GM21528 (cell line): Measurements from ENCODE around the gene OR8D2.
"Not testable (repeated sequence)": the region's sequence is repeated elsewhere in the genome, so short reads cannot be mapped to it uniquely, and the experiment has no call there.

ENCODE experiments used
- ATAC-seq: cut with Tn5 transposase; IDR thresholded peaks from one replicate; pipeline ENCODE4 v1.9.1; 2021; ENCODE audit warnings: mild to moderate bottlenecking, moderate library complexity; ENCODE audit not compliant: unreplicated experiment, low FRiP score

OR8D2 gene

DNA sequence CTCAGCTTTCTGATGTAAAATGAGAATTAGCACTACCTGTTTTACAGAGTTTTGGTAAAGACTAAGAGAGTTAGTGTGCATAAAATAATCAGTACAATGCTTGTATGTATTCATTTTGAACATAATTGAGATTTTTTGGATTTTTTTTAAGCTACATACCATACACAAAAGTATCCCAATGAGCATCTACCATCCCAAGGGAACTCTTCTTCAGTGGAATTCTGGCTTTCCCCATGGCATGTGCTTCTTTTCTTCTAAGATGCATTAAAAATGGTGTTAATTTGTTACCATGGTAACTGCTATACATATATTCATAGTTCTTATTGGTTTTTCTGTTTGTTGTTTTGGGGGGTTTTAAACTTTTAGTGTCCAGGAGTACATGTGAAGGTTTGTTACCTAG lies 24.0 kb downstream of the OR8D2 start:
- no peak for ATAC-seq

DNA sequence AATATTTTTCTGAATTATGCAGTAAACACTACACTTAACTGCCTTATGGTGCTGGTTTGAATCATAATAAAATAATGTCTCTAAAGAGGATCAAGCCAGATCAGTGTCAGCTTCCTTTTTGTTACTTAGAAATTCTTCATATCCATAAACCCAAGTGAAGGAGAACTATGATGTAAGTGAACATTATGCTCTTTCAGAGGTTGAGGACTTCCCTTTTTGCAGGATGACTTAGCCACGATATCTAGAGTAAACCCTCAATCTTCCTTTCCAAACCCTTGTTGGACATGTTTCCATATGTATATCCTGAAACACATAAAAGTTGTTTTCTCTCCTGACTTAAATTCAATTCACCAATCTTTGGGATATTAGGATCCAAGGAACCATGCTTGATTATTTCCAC lies 25.3 kb downstream of the OR8D2 start:
- no peak for ATAC-seq

GRCh38 chr11:124285610-124286344 lies 34.2 kb downstream of the OR8D2 start:
- no peak for ATAC-seq

- no peak for ATAC-seq
Measured at GRCh38 chr11:124278261-124278660, 41.7 kb downstream of the OR8D2 start.

DNA sequence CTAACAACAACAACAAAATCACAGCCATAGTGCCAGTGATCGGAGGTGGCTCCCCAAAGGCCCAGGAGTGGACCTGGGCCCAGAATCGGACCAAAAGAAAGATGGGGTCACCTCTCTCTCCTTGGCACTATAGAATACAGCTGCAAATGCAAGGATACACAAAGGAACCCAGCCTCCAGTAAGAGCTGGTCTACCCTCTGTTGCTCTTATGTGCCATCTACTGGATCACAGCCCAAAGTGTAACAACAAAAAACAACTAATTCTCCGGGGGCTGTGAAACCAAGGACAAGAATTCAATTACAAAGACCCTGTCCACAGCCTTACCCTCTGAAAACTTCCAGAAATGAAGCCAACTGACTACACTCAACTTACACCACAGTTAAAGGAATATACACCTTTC lies 42.2 kb downstream of the OR8D2 start:
- ATAC-seq: no peak

DNA sequence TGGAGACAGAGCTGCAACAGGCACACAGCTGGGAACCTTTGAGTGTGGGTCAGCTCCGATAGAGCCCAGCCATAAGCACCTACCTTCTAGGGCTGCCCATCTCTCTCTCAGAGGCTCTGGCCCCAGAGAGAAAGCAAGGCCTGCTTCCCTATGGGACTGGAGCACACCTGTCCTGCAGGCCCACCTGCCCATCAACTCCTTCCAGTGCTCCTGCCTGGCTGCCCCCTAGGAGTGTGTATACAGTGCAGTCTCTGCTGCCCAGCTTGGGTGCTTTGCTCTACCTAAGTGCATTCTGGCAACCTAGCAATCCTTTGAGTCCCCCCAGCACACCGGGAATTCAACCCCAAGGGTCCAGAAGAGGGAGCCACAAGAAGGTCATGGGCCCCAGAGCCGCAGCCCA lies 42.8 kb downstream of the OR8D2 start:
- ATAC-seq: no peak

- no peak for ATAC-seq
Measured at GRCh38 chr11:124276081-124276480, 43.9 kb downstream of the OR8D2 start.

- ATAC-seq: no peak
Measured at GRCh38 chr11:124274000-124274399, 46.0 kb downstream of the OR8D2 start.

GRCh38 chr11:124270886-124271285 lies 49.1 kb downstream of the OR8D2 start:
- ATAC-seq: not testable (repeated sequence)
